ENCODE results near the gene BCAP29.

BCAP29 gene

DNA sequence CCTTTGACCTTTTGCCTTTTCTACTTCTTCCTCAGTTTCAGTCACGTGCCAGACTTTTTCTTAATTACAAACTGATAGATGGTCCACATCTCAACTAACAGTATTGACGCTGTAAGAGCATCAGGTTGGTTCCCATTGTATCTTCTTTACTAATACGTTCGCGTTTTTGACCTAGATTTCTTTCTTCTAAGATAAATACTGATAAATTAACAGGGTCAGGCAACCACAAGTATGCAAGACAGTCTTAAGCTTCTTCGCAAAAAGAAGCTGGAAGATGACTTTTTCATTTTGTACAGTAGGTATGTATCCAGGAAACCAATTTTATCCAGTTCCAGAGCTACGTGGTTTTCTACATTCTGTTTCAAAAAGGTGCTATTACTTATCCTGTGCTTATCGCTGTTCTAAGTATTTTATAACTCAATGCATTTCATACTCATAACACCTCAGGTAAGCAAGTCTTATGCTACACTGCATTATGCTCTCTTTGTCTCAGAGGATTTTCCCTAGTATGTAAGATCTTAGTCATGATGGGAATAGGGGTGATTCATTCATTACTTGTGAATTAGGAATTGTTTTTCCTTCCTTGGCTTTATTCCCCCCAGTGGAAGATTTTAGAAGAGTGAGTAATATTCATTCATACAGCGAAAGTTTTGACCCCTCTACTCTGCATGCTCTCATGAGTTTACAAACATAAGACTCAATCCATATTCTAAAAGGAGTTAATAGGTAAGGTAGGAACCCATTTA, 15.3 kb upstream of the BCAP29 start:
- no peak overlapping the region; the same call in 1 of the 2 replicates for H3K27ac ChIP-seq (ENCODE audit: low read depth, low read length)
- H3K36me3 ChIP-seq (ENCODE audit: low read length): 0 out of 2 replicates have a peak, but pooled peaks cover 4% of the 10 kb centered on the region
- TF ChIP-seq EZH2phosphoT487 (conservative IDR thresholded peaks at IDR 0.05; ENCODE audit: low read length): no peak
- TF ChIP-seq, protein P1, sequence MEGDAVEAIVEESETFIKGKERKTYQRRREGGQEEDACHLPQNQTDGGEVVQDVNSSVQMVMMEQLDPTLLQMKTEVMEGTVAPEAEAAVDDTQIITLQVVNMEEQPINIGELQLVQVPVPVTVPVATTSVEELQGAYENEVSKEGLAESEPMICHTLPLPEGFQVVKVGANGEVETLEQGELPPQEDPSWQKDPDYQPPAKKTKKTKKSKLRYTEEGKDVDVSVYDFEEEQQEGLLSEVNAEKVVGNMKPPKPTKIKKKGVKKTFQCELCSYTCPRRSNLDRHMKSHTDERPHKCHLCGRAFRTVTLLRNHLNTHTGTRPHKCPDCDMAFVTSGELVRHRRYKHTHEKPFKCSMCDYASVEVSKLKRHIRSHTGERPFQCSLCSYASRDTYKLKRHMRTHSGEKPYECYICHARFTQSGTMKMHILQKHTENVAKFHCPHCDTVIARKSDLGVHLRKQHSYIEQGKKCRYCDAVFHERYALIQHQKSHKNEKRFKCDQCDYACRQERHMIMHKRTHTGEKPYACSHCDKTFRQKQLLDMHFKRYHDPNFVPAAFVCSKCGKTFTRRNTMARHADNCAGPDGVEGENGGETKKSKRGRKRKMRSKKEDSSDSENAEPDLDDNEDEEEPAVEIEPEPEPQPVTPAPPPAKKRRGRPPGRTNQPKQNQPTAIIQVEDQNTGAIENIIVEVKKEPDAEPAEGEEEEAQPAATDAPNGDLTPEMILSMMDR (IDR thresholded peaks at IDR 0.05; ENCODE audit: insufficient read depth, low read length, poor library complexity, severe bottlenecking): no peak
- no peaks in the 10 kb centered on the region for H3F3A ChIP-seq (ENCODE audit: insufficient read depth)
- H3K27me3 ChIP-seq (ENCODE audit: low read length): no peaks in the 10 kb centered on the region
- H3K4me3 ChIP-seq (ENCODE audit: insufficient read depth, low read length, poor library complexity, severe bottlenecking): peak overlapping the region; percentile 78
- H4K20me1 ChIP-seq (ENCODE audit: low read depth, low read length): no peaks in the 10 kb centered on the region
- H3K4me2 ChIP-seq (ENCODE audit: low read depth, low read length, poor library complexity, severe bottlenecking): peak overlapping the region; percentile 75
- H3K9ac ChIP-seq (ENCODE audit: low read length): peak overlapping the region; percentile 81
- no peaks in the 10 kb centered on the region for H3K9me2 ChIP-seq (replicated peaks; ENCODE audit: insufficient read depth, low read length)
- peaks cover 35% of the 10 kb centered on the region for H3K79me2 ChIP-seq (ENCODE audit: insufficient read depth, low read length)
- peak overlapping the region; percentile 78 for H2AFZ ChIP-seq (ENCODE audit: low read depth, low read length, severe bottlenecking)
- no peaks in the 10 kb centered on the region for H3K9me3 ChIP-seq (ENCODE audit: insufficient read depth, low read length)

DNA sequence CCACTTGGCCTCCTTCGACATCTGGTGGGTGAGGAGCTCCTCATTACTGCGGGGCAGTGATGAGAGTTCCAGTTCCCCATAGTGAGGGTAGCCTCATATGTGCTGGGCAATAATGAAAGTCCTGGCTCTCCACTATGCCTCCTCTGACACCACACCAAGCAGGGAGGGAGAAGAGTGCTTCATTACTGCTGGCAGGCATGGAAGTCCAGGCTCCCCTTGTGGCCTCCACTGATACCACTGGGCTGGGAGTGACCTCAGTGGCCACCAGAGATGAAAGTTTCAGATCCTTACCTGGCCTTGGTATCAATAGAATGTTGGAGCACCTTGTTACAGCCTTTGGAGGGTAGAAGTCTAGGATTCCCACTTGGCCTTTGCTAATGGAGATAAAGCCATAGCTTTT, 9.7 kb upstream of the BCAP29 start:
- no peak overlapping the region for H3K4me2 ChIP-seq (ENCODE audit: low read depth, low read length, poor library complexity, severe bottlenecking)
- no peaks in the 10 kb centered on the region for H3K9me2 ChIP-seq (replicated peaks; ENCODE audit: insufficient read depth, low read length)
- peaks cover 12% of the 10 kb centered on the region; the same call in 1 of the 2 replicates for H3F3A ChIP-seq (ENCODE audit: insufficient read depth)
- H3K27me3 ChIP-seq (ENCODE audit: low read length): no peaks in the 10 kb centered on the region
- no peaks in the 10 kb centered on the region for H3K9me3 ChIP-seq (ENCODE audit: insufficient read depth, low read length)
- peaks cover 25% of the 10 kb centered on the region for H3K36me3 ChIP-seq (ENCODE audit: low read length)
- no peaks in the 10 kb centered on the region for H3K79me2 ChIP-seq (ENCODE audit: insufficient read depth, low read length)
- no peak overlapping the region for H3K9ac ChIP-seq (ENCODE audit: low read length)
- no peak overlapping the region for H2AFZ ChIP-seq (ENCODE audit: low read depth, low read length, severe bottlenecking)
- TF ChIP-seq, protein P1 (IDR thresholded peaks at IDR 0.05; ENCODE audit: insufficient read depth, low read length, poor library complexity, severe bottlenecking): no peak
- no peak for TF ChIP-seq EZH2phosphoT487 (conservative IDR thresholded peaks at IDR 0.05; ENCODE audit: low read length)
- no peaks in the 10 kb centered on the region for H4K20me1 ChIP-seq (ENCODE audit: low read depth, low read length)
- H3K27ac ChIP-seq (ENCODE audit: low read depth, low read length): no peak overlapping the region
- H3K4me3 ChIP-seq (ENCODE audit: insufficient read depth, low read length, poor library complexity, severe bottlenecking): no peak overlapping the region

DNA sequence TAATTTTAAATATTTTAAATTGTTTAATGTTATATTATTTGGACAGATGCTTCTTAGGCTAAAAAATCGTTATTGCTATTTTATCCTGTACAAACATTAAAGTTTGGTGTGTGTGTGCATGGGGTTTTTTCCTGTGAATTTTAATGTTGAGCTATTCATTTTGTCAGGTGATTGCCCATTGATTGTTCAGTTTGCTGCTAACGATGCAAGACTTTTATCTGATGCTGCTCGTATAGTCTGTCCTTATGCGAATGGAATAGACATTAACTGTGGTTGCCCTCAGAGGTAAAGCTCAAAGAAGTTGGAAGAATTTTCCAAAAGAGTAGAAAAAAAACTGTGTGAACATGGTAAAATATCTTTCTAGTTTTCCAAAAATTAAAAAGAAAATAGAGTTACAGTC, 6.5 kb upstream of the BCAP29 start:
- peaks cover 22% of the 10 kb centered on the region for H3K36me3 ChIP-seq (ENCODE audit: low read length)

More for the DNA sequence above, 6.5 kb upstream of the BCAP29 start:
- no peaks in the 10 kb centered on the region for H3K9me2 ChIP-seq (replicated peaks; ENCODE audit: insufficient read depth, low read length)
- H3K9me3 ChIP-seq (ENCODE audit: insufficient read depth, low read length): no peaks in the 10 kb centered on the region
- peaks cover 28% of the 10 kb centered on the region for H3F3A ChIP-seq (ENCODE audit: insufficient read depth)
- no peak overlapping the region for H2AFZ ChIP-seq (ENCODE audit: low read depth, low read length, severe bottlenecking)
- TF ChIP-seq, protein P1 (IDR thresholded peaks at IDR 0.05; ENCODE audit: insufficient read depth, low read length, poor library complexity, severe bottlenecking): no peak
- TF ChIP-seq EZH2phosphoT487 (conservative IDR thresholded peaks at IDR 0.05; ENCODE audit: low read length): no peak
- H3K27me3 ChIP-seq (ENCODE audit: low read length): no peaks in the 10 kb centered on the region
- no peak overlapping the region for H3K4me3 ChIP-seq (ENCODE audit: insufficient read depth, low read length, poor library complexity, severe bottlenecking)
- no peak overlapping the region for H3K27ac ChIP-seq (ENCODE audit: low read depth, low read length)
- no peak overlapping the region for H3K9ac ChIP-seq (ENCODE audit: low read length)
- no peaks in the 10 kb centered on the region for H4K20me1 ChIP-seq (ENCODE audit: low read depth, low read length)
- no peaks in the 10 kb centered on the region for H3K79me2 ChIP-seq (ENCODE audit: insufficient read depth, low read length)
- no peak overlapping the region for H3K4me2 ChIP-seq (ENCODE audit: low read depth, low read length, poor library complexity, severe bottlenecking)

All from SU-DHL-6 (cell line).